ENCODE data around the gene NFE2.

Gene NFE2

DNA sequence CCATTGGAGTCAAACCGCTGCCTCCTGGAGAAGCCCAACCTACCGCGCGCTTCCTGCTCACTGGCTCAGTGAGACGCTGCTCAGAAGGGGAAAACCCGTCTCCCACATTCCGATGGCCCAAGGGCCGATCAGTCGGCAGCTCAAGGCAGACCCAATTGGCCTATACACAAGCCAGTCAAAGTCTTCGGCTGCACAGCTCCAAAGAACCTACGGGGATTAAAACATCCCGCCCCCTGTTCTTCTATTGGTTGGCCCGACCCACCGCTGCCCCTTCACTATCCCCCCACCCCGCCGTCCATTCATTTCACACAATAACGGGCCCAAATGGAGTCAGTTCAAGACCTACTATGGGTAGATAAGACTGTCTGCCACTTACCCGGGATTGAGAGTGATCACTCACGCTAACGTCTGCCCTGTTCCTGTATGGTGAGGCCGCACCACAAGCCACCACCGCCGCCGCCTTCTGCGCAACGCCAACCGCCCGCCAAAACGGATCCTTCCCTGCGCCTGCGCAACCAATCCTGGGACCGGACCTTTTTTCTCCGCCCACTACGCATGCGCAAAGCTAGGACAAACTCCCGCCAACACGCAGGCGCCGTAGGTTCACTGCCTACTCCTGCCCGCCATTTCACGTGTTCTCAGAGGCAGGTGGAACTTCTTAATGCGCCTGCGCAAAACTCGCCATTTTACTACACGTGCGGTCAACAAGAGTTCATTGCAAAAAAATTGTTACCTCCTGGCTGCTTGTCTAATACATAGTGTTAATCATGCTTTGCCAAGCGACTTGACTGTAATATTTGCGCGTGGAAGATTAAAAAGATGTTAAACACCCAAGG lies 21.0 kb downstream of the NFE2 start, which contains the start of gene CBX5:
Gene CBX5 (minus strand): TSS at position 491 of the 836 bp plus-strand sequence. CDS start 22,472 bp downstream, outside the sequence.
- H3K4me3 ChIP-seq (ENCODE audit: low read depth, low read length): peak within 1 kb of the TSS; percentile 94
- peak; percentile 99 for DNase-seq (ENCODE audit: low read depth)
- TF ChIP-seq, protein P1, sequence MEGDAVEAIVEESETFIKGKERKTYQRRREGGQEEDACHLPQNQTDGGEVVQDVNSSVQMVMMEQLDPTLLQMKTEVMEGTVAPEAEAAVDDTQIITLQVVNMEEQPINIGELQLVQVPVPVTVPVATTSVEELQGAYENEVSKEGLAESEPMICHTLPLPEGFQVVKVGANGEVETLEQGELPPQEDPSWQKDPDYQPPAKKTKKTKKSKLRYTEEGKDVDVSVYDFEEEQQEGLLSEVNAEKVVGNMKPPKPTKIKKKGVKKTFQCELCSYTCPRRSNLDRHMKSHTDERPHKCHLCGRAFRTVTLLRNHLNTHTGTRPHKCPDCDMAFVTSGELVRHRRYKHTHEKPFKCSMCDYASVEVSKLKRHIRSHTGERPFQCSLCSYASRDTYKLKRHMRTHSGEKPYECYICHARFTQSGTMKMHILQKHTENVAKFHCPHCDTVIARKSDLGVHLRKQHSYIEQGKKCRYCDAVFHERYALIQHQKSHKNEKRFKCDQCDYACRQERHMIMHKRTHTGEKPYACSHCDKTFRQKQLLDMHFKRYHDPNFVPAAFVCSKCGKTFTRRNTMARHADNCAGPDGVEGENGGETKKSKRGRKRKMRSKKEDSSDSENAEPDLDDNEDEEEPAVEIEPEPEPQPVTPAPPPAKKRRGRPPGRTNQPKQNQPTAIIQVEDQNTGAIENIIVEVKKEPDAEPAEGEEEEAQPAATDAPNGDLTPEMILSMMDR (IDR thresholded peaks at IDR 0.05; ENCODE audit: insufficient read depth, low read depth, low read length, missing control alignments): no peak

DNA sequence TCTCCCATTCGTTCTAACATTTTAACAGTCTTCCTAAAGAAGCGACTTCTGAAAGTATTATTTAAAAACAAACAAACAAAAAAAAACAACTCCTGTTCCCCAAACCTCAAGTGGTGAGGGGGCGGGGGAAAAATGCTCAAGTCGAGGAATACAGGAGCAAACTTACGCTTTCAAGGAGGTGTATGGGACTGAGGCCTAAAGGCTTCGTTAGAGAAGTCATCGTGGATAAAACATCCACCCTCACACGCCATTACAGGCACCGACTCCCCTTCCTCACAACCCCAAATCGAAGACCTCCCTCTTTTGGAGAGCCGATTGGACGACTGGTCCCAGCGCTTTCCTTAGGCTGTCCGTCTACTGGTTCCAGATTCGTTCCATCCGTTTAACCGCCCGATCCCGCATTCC lies 21.6 kb downstream of the NFE2 start:
- TF ChIP-seq, protein P1 (IDR thresholded peaks at IDR 0.05; ENCODE audit: insufficient read depth, low read depth, low read length, missing control alignments): no peak

DNA sequence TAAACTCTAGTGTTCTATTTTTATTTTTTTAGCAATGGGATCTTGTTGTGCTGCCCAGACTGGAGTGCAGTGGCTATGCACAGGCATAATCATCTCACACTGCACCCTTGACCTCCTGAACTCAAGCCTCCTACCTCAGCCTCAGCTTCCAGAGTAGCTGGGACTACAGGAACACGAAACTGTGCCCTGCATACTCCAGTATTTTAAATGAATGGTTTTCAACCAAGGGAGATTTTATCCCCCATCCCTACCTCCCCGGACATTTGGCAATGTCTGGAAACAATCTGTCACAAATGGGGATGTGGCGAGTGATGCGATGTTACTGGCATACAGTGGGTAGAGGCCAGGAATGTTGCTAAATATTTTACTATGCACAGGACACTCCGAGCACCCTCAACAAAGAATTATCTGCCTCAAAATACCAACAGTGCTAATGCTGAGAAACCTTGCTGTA lies 23.0 kb downstream of the NFE2 start:
- DNase-seq (ENCODE audit: low read depth): no peak
- peak overlapping the region; percentile 75 for H3K4me3 ChIP-seq (ENCODE audit: low read depth, low read length)
- TF ChIP-seq, protein P1 (IDR thresholded peaks at IDR 0.05; ENCODE audit: insufficient read depth, low read depth, low read length, missing control alignments): no peak

More for the DNA sequence above, 21.6 kb downstream of the NFE2 start:
- peak overlapping the region; percentile 75 for H3K4me3 ChIP-seq (ENCODE audit: low read depth, low read length)
- DNase-seq (ENCODE audit: low read depth): no peak

DNA sequence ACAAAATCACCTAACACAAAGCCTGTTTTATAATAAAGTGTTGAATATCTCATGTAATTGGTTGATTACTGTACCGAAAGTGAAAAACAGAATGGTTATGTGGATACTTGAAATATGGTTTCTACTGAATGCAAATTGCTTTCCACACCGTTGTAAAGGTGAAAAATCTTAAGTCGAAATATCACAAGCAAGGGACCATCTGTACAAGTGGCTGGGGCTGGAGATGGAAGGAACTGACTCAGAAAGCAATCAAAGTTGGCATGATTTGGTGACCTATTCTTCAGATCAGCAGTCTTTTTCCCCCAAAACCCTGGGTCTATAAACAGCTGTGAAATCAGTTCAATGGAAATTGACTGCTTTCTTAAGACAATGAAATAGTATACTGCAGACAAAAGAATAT lies 24.4 kb downstream of the NFE2 start:
- DNase-seq (ENCODE audit: low read depth): peak; percentile 70
- TF ChIP-seq, protein P1 (IDR thresholded peaks at IDR 0.05; ENCODE audit: insufficient read depth, low read depth, low read length, missing control alignments): no peak
- H3K4me3 ChIP-seq (ENCODE audit: low read depth, low read length): peak overlapping the region; percentile 75; the same call in 1 of the 2 replicates

DNA sequence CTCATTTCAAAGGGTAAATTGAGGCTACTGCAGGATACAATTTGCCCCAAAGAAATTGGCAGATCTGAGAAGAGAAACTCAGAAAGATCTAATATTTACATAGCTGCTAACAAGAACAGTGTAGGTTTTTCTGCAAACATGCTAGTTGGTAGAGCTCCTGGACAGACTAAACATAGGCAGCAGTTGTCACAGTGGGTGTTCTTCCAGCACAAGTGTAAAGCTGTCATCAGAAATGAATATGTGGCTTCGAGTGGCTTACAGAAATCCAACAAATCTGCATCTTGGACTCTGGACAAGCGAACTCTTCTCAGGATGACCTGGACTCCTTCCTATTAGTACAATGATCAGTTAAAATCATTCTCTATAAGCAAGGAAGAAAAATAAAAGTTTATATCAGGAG lies 26.8 kb downstream of the NFE2 start:
- TF ChIP-seq, protein P1 (IDR thresholded peaks at IDR 0.05; ENCODE audit: insufficient read depth, low read depth, low read length, missing control alignments): no peak
- DNase-seq (ENCODE audit: low read depth): no peak
- H3K4me3 ChIP-seq (ENCODE audit: low read depth, low read length): no peak overlapping the region

DNA sequence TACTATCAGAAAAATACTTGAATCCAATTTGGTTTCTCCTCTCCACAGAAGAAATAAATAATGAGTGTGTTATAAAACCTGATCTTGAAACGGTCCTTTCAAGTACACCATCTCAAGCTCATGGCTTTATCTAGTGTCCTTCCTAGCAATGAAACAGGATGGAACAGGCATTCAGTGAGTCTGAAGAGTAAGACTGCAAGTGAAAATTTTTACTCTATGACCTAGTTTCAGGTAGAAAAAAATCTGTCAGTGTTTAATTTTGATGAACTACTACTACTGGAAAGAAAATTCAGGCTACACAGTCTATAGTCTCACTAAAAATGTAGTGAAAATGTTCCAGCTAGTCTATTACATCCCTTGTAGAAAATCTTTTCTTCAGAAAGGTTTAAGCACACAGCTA lies 28.6 kb downstream of the NFE2 start:
- no peak overlapping the region for H3K4me3 ChIP-seq (ENCODE audit: low read depth, low read length)
- TF ChIP-seq, protein P1 (IDR thresholded peaks at IDR 0.05; ENCODE audit: insufficient read depth, low read depth, low read length, missing control alignments): no peak
- peak; percentile 69 for DNase-seq (ENCODE audit: low read depth)

Measured in GM12865 (cell line).